IPS-18c (cell line): Measurements from ENCODE around the gene CHST8.

Source experiments
- H3K4me3 ChIP-seq: 2 replicates; pipeline ENCODE4 v1.7.0; 2013; ENCODE audit warnings: low read depth, mild to moderate bottlenecking, low read length, moderate library complexity; ENCODE audit not compliant: insufficient read depth
- H3K9me3 ChIP-seq: one replicate; pipeline ENCODE4 v1.6.1; 2013; ENCODE audit warnings: mild to moderate bottlenecking, low read length, moderate library complexity; ENCODE audit not compliant: control insufficient read depth, insufficient read depth

The CHST8 gene

GRCh38 chr19:33630880-33631608 lies 9.3 kb downstream of the CHST8 start:
- H3K9me3 ChIP-seq: no peaks in the 10 kb centered on the region
- H3K4me3 ChIP-seq: no peak overlapping the region

DNA sequence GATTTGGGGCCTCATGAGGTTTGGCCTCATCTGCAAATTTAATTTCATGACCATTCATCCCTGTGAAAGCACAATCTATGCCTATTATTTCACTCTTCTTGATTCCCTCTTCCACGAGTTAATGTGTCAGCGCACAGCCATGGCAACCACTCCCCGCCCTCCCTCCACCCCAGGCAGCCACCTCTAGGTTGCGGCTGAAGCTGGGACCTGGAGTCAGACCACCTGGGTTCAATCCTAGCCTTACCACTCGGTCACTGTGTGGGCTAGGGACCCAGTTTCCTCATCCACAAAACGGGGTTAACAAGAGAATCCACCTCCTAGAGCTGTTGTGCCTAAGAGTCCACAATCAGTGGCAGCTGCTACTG lies 9.8 kb downstream of the CHST8 start:
- Histone ChIP-seq H3K9me3 (no peaks in the 10 kb centered on the region), H3K4me3 (no peak overlapping the region)

- H3K4me3 ChIP-seq: no peak overlapping the region
- no peaks in the 10 kb centered on the region for H3K9me3 ChIP-seq
These were observed 12.8 kb downstream of the CHST8 start for GRCh38 chr19:33634361-33635091.

- no peak overlapping the region for H3K4me3 ChIP-seq
- no peaks in the 10 kb centered on the region for H3K9me3 ChIP-seq
These were observed 16.6 kb downstream of the CHST8 start for GRCh38 chr19:33638167-33639034.

- Histone ChIP-seq H3K9me3 (no peaks in the 10 kb centered on the region), H3K4me3 (no peak overlapping the region)
These were observed 17.4 kb downstream of the CHST8 start for GRCh38 chr19:33639035-33639681.

- Histone ChIP-seq H3K9me3 (no peaks in the 10 kb centered on the region), H3K4me3 (no peak overlapping the region)
These were observed 19.0 kb downstream of the CHST8 start for GRCh38 chr19:33640773-33641172.

- H3K9me3 ChIP-seq: no peaks in the 10 kb centered on the region
- no peak overlapping the region for H3K4me3 ChIP-seq
These were observed 19.5 kb downstream of the CHST8 start for GRCh38 chr19:33641261-33641660.

- Histone ChIP-seq H3K4me3 (no peak overlapping the region), H3K9me3 (no peaks in the 10 kb centered on the region)
These were observed 20.3 kb downstream of the CHST8 start for GRCh38 chr19:33641956-33642498.

GRCh38 chr19:33644284-33644836 lies 22.6 kb downstream of the CHST8 start:
- H3K9me3 ChIP-seq: no peaks in the 10 kb centered on the region
- H3K4me3 ChIP-seq: no peak overlapping the region

DNA sequence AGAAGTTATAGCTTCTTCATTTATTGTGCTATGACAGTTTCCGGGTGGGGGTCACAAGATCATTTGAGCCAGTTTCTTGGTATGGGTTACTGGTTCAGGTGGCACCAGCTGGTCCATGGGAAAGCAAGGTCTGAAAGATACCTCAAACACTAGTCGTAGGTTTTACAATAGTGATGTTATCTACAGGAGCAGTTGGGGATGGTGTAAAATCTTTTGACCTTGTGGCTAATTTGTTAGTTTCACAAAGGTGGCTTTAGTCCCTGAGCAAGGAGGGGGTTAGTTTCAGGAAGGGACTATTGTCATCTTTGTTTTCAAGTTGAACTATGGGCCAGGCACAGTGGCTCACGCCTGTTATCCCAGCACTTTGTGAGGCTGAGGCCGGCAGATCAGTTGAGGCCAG lies 24.6 kb downstream of the CHST8 start:
- Histone ChIP-seq H3K4me3 (no peak overlapping the region), H3K9me3 (no peaks in the 10 kb centered on the region)

DNA sequence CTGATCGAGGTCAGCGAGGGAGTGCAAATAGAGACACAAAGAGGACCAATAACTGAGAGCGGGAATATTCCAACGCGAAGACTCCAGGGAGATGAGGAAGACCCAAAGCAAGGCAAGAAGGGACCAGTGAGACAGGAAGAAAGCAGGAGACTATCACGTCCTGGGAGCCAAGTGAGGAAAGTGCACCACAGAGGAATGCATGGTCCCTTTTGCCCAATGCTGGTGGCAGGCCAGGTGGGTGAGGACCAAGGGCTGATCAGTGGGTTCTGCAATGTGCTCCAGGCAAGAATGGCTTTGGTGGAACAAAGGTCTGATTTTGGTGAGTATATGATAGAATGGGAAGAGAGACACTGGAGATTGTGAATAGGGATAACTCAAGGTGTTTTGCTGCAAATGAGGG lies 25.4 kb downstream of the CHST8 start:
- no peak overlapping the region for H3K4me3 ChIP-seq
- no peaks in the 10 kb centered on the region for H3K9me3 ChIP-seq

DNA sequence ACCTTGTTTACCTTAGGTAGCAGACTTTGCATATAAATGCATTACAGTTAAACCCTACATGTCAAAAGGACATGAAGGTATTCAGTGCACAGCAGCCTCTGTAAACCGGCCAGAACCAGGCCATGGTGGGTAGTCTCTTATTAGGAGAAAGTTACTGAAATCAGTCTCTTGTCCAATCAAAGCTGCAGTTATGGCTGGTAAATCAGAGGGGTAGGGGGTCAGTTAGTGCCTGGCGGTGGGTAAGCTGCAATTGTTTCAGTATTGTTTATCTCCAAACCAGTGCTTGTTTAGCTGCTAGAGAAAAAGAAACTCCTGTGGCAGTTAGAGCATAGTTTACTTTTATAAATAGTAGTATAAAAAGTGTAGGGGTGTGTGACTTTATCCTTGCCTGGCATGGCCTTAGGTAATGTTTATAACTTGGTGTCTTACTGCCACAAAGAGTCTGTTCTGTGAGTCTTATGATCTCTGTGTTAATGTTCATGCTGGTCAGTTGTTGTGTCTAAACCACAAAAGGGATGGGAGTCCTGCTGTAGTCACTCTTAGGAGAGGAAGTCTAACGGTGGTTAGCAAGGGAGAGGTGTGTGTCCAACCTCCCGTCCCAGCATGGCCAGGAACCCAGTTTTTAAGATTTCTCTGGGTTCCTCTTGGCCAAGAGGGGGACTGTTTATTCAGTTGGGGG lies 28.0 kb downstream of the CHST8 start:
- Histone ChIP-seq H3K9me3 (no peaks in the 10 kb centered on the region), H3K4me3 (no peak overlapping the region)

DNA sequence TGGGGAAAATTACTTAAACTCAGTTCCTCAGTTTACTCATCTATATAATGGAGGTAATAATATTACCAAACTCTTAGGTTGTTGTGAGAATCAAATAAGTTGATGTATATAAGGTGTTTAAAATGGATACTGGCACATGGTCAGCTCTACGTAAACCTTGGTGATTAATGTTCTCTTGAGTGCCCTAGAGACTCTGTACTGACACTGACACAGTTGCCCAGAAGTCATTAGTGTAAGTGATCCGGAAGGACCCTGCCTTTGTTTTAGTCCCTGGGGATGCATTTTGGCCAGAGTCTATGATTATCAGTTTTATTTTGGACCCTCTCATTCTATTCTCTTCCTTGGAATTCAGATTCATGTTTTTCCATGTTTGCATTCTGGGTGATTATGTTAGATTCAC lies 31.9 kb downstream of the CHST8 start:
- H3K4me3 ChIP-seq: no peak overlapping the region
- H3K9me3 ChIP-seq: no peaks in the 10 kb centered on the region

DNA sequence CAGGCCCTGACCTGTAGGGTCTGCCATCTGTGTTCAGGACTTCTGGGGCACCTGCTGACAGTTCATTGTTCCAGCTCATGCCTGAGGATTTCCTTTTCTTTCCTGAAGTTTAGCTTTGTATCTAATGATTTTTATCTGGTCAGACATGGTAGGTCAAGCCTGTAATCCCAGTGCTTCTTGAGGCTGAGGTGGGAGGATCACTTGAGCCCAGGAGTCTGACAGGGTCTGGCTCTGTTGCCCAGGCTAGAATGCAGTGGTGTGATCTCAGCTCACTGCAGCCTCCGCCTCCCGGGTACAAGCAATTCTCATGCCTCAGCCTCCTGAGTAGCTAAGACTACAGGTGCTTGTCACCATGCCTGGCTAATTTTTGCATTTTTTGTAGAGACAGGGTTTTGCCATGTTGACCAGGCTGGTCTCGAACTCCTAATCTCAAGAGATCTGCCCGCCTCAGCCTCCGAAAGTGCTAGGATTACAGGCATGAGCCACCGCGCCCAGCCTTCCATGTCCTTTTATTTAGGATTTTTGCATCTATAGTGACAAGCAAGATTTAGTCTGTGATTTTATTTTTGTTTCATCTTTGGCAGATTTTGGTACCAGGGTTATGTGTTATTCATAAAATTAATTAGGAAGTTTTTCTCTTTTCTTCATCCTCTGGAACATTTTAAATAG lies 33.2 kb downstream of the CHST8 start:
- no peaks in the 10 kb centered on the region for H3K9me3 ChIP-seq
- no peak overlapping the region for H3K4me3 ChIP-seq

- no peak overlapping the region for H3K4me3 ChIP-seq
- no peaks in the 10 kb centered on the region for H3K9me3 ChIP-seq
These were observed 38.1 kb downstream of the CHST8 start for GRCh38 chr19:33659835-33660234.
